Measurements from ENCODE around the gene NEUROG1.

Gene NEUROG1

DNA sequence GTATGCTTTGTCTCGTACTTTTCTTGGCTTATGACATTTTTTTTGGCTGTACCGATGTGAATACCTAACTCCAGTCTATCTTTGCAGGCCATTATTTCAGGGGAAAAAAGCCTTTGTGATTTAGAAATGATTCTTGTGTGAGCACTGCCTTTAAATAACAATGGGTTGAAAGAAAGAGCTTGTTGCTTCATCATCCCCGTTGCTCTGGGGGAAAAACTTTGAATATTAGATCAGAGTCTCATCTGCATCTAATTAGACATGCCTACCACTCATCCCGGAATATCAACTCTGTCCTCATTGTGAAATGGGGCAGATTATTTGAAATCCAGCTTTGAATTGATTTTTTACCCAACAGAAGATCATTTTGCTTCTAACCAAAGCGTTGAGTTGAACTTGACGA is 29.5 kb upstream of the NEUROG1 start:
- no peak for FAIRE-seq

DNA sequence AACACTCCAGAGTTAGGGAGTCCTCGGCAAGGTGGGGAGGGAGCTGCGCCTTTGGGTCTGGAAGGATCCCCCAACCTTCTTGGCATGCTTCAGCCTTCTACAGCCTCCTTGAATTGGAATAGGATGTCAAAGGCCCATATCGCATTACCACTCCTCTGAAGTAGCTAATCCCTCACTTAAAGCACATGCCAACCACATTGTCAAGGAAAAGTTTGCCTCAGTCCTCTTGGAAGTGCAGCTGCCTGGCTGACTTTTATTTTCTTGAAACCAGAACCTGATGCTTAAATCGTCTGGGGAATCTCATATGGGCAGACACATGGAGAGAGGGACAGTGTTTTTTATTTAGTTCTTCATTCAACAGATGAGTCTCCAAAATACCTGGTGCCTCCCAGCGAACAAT is 28.6 kb upstream of the NEUROG1 start:
- no peak for DNase-seq (ENCODE audit: insufficient read length, low spot score)
- FAIRE-seq, result no peak

More for the DNA sequence above, 29.5 kb upstream of the NEUROG1 start:
- no peak for DNase-seq (ENCODE audit: insufficient read length, low spot score)

DNA sequence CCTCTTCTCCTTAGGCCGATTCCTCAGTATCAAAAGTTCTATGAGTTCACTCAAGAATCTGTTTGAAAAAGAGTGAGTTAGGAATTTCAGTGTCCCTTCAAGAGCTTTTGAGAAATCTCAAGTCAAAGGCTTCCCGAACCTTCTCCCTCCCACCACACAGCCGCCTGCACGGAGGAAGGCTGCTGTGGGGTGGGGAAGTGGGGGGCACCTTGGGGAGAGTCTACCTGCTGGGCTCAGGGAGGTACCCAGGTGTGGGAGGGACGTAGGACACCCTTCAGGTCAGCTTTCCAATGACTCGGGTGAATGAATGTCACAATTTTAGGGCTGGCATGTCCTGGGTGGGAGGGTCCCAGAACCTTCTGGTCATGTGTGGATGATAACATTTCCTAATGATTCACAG is 25.5 kb upstream of the NEUROG1 start:
- FAIRE-seq (no peak), DNase-seq (ENCODE audit: insufficient read length, low spot score) (no peak)

DNA sequence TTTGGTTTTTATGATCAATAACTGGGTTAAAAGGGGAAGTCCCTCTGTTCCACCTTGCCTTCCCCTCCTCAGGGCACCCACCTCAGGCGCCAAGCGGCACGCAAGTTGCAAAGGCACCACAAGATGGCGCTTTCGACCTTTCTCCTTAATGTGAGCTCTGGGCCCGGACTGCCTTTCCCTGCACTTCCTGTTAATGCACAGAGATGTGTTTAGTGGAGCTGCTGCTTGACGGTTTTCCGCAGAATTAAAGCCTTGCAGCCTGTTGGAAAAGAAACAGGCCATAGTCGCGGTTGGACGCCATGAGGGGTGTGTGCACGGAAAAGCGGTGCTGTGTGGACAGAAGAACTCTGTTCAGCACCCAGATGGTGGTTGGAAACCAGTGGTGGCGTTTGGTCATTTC is 25.1 kb upstream of the NEUROG1 start:
- DNase-seq (ENCODE audit: insufficient read length, low spot score) (peak; percentile 85), FAIRE-seq (peak; percentile 55)

DNA sequence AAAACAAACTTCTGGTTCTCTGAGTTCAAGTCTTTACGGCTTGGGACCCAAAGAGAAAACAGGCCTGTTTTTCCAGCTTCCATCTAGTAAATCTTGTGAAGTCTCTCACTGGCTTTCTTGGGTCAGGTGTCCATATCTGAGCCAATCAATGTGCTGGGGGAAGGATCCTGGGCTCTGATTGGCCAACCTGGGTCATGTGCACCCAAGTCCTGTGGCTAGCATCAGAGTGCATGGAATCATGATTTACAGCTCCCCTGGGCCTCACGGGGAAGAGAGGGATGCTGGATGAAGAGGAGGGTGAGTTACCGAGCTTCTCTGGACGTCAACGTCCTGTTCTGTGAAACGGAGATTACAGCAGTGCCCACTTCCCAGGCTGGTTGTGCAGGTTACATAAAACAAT is 23.6 kb upstream of the NEUROG1 start:
- FAIRE-seq (no peak), DNase-seq (ENCODE audit: insufficient read length, low spot score) (no peak)

DNA sequence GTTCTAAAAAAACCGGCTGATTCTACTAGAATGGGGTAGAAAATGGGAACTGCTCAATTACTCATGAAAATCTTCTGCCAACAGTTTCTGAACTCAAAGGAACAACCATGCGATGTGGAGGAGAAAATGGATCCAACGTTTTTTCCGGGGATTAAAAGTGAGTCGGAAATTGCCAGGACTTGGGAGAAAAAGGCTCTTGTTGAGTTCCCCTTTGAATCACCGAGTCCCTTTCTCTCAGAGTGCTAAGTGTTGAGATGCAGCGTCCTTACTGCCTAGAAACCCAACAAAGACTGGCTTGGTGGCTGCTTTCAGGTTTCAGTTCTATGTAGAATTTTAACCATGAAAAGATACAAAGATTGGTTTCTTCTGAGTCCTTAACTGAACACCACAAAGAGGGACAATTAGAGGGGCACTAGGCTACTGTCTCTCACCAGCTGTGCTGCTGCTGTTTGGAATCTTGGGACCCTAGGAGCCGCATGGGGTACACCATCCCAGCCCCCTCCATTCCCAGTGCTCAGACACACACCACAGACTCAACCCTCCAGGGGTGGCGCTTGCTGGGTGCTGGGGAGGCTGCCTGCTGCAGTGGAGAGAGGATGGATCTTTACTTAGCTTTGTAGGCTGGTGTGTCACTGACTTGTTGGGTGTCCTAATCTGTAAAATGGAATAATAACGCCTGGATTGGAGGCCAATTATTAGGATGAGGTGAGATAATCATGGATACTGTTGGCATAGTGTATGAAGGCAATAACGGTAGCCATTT is 21.5 kb upstream of the NEUROG1 start:
- no peak for DNase-seq (ENCODE audit: insufficient read length, low spot score)
- FAIRE-seq, result no peak

DNA sequence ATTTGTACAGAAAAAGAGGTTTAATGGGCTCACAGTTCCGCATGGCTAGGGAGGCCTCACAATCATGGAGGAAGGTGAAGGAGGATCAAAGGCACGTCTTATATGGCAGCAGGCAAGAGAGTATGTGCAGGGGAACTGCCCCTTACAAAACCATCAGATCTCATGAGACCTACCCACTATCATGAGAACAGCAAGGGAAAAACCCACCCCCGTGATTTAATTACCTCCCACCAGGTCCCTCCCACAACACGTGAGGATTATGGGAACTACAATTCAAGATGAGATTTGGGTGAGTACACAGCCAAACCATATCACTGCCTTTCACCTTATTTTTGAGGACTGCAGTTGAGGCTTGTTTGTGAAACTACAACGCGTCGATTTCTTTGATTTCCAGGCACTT is 20.9 kb upstream of the NEUROG1 start:
- FAIRE-seq (no peak), DNase-seq (ENCODE audit: insufficient read length, low spot score) (no peak)

DNA sequence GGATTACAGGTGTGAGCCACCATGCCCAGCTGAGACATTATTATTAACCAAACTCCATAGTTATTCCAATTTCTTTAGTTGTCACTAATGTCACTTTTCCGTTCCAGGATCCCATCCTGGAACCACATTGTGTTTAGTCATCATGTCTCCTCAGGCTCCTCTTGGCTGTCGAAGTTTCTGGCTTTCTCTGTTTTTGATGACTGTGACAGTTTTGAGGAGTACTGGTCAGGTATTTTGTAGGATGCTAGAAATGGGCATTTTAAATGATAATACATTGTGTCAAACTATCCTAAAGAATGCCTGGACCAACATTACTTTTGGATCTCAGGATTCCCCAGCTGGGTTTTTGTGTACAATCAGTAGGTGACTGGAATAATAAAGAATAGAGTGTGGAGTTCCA is 19.8 kb upstream of the NEUROG1 start:
- FAIRE-seq (no peak), DNase-seq (ENCODE audit: insufficient read length, low spot score) (no peak)

DNA sequence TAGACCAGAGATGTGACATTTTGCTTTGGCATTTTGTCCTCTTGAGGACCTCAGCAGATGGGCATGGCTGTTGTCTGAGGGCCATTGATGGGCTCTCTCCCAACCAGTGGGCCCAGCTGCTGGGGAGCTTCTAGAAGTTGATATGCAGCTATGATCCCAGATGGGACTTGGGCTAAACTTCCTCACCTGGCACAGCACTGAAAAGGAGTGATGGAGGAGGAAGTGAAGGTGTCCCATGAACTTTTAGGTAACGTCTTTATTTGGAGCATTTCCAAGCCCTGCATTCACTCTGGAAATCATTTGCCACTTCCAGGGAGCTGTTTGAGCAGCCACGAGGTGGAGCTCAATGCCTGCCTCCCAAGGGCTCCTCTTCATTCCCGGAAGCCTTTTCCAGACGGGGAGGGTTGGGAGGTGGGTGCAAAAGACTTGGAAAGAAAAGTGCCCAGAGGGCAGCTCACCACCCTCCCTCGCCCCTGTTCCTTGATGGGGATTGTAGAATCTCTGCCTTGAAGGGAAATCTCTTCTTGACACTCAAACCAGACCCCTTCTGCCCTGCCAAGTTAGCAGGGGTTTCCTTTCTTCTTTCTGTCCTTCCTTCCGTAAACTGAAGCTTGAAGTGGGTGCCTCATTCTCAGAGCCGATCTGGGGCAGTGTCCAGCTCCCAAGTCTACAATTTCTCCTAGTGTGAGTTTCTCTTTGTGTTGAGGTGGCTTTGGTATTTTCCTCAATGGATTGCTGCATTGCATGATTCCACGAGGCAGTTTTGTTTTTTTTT is 18.1 kb upstream of the NEUROG1 start:
- no peak for FAIRE-seq
- peak; percentile 51 for DNase-seq (ENCODE audit: insufficient read length, low spot score)

DNA sequence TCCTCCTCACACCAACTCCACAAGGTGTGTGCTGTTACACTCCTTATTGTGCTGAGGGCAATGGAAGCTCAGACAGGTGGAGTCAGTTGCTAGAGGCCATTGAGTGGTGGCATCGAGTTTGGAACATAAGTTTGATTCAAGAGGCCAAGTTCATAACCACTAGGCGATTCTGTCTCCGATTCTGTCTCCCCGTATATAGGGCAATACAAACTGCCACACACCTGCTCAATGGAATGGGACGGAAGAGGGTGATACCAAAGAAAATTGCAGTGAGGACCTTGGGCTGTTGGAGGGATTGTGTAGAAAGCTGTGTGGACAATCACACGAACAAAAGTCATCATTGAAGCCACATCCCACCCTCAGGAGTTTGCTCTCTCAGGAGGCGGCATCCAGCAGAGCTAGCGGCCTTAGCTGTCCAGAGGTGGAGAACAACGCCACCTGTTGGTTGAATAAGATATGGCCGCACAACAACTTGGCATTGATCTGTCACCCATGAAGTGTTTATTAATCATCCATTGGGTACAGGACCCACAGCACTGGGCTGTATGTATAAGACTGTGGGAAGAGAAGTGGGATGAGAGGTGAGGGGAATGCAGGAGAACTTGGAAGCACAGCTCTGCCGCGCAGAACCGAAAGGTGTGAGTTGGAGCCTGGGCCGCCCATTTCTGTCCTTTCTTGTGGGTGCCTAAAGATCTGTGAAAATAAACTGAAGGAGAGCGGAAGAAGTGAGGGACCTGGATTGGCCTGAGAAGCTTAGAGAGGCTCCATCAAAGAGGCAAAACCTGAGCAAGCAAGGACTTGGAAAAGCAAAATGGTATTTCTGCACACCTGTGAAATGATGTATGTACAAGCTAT is 16.1 kb upstream of the NEUROG1 start:
- peak; percentile 77 for FAIRE-seq
- DNase-seq (ENCODE audit: insufficient read length, low spot score), result peak; percentile 73

DNA sequence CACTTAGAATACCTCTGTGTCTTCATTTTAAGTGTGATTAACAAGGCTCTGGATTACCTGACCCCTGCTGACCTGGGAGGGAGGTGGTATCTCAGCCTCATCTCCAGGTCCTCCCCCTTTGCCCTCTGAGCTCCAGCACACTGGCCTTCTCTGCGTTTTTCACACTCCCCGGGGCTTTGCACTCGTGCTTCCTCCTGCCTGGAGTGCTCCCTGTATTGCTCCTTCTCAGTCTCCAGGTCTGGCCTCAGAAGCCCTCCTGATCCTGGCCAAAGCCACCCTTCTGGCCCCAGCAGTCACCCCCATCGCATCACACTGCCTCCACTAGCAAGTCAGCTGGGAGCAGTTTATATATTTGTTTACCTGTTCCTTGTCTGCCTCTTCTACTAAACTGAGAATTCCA is 13.6 kb upstream of the NEUROG1 start:
- no peak for FAIRE-seq

DNA sequence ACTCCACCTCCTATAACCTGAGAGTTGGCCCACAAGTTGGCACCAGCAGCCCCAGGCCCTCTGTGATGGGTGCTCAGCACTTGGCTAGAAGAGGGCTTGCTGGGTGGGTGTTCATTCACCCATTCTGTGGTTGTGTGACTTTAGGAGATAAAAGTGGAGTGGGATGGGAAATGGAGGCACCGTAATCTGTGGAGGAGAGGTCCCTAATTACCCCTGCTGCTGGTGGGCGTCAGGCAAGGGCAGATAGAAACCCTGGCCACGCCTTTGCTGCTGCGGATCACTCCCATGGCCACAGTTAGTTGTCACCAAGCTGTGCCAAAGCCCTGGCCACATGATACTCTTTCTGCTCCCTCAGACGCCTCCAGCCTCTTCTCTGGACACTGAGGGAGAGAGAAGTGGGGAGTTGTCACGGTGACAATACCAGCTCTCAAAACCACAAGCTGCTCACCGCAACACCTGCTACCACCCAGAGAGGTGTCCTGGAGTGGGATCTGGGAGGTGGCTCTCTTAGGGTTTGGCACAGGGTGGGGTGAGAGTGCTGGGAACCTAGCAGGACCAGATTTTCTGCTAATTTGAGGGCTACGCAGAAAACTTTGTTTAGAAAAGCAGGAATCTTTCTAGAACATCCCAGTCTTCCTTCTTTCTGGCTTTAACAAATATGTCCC is 12.0 kb upstream of the NEUROG1 start:
- no peak for FAIRE-seq
- no peak for DNase-seq (ENCODE audit: insufficient read length, low spot score)

More for the DNA sequence above, 13.6 kb upstream of the NEUROG1 start:
- no peak for DNase-seq (ENCODE audit: insufficient read length, low spot score)

DNA sequence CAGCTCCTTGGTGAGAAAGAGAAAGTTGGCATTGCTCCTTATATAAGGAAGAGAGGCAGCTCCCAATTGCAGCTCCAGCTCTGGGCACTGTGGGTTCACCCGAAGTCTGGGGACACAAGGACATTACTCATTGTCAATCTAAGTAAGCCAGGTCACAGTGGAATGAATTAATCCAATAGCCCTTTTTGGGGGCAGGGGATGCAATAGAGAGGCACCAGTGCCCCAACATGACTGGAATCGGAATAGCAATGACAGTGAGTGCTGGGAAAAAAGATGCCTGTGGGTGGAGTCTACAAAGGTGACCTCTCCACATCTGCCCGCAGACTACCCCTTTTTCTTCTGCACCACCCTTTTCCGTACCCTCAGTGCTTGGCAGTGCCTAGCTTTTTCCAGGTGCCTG is 11.1 kb upstream of the NEUROG1 start:
- no peak for FAIRE-seq
- DNase-seq (ENCODE audit: insufficient read length, low spot score), result no peak

DNA sequence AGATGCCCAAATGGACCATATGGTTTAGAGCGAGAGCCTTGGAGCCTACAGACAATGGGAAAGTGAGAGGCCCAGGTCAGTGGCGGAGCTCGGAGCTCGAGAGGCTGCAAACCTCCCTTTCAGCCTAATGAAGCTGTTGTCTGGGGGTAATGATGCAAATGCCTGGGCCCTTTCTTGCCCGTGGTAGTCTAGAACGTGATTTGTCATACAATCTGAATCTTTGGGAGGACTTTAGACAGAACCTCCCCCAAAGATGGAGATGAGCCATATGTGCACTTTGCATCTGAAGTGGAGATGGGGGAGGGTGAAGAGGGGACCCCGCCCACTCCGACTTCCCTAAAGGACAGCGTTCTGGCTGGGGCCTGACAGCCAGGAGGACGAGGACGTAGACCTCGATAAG is 10.3 kb upstream of the NEUROG1 start:
- no peak for DNase-seq (ENCODE audit: insufficient read length, low spot score)

DNA sequence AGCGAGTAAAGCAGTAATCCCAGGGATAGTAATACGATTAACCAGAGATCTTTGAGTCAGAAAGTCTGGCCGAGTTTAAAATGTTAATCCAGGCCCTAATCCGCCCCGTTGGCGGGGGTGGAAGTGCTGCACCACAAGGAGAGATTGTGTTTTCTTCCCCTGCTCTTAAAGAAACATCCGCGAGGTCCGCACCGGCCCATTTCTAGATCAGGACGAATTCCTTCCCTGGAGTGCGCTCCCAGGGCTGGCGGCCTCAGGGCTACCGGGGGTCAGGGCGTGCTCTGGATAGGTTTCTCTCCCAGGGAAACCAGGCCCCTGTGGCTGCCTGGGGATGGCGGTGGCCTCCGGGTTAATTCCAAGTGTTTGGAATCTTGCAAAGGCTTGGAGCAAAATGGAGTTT is 9.3 kb upstream of the NEUROG1 start:
- DNase-seq (ENCODE audit: insufficient read length, low spot score) (no peak), FAIRE-seq (no peak)

More for the DNA sequence above, 10.3 kb upstream of the NEUROG1 start:
- no peak for FAIRE-seq

DNA sequence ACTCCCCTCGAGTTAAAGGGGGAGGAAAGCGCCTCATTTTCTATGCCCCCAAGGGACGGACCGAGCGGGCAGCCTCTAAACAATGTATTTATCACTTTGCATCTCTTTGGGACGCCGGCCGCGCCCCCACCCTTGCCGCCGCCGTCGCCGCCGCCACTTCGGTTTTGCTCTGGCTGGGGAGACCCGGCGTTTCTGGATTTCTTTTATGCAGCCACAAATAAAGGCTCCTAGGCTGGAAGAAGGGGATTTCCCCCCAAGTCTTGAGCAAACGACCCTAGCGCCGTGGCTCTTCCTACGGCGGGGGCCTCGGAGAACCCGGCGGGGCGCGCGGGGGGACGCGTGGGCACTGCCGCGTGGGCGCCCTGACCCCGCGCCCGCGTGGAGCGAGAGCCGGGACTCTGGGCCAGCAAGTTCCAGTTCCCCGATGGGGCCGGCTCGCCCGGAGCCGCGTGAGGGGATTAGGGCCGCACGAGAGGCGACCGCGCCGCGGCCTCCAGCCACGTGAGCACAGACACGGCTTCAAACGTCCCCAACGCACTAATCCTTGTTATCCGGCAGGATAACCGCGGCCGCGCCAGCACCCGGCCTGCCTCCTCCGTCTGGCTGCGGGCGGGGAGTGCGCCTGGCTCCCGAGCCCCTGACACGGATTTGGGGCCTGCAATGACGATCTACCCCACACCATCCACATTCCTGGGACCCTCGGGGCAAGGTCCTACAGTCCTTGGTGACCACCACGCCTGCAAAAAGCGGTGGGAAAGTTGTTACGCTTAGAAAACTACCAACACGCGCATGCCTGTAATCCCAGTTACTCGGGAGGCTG is 7.9 kb upstream of the NEUROG1 start:
- peak; percentile 67 for FAIRE-seq
- peak; percentile 30 for DNase-seq (ENCODE audit: insufficient read length, low spot score)

DNA sequence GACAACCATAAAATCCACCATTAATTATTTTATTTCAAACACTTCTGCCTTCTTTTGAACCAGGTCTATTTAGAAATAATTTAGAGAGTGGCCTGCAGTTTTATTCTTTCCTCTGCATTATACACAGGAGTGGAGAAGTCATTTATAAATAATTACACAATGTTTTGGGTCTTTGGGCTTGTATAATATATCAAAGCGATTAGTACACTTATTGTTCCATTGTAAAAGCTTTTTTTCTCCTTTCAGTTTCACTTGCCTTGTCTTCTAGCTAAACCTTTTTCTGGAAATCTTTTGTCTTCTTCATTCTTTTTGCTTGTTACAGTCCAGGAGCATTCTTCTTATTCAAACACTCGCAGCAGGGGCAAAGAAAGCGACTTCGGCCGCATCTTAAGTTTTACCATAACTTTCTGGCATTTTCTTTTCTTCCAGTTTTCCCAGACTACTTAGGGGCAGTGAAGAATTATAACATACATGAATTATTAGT is 7.3 kb upstream of the NEUROG1 start:
- DNase-seq (ENCODE audit: insufficient read length, low spot score), result no peak
- FAIRE-seq, result no peak

DNA sequence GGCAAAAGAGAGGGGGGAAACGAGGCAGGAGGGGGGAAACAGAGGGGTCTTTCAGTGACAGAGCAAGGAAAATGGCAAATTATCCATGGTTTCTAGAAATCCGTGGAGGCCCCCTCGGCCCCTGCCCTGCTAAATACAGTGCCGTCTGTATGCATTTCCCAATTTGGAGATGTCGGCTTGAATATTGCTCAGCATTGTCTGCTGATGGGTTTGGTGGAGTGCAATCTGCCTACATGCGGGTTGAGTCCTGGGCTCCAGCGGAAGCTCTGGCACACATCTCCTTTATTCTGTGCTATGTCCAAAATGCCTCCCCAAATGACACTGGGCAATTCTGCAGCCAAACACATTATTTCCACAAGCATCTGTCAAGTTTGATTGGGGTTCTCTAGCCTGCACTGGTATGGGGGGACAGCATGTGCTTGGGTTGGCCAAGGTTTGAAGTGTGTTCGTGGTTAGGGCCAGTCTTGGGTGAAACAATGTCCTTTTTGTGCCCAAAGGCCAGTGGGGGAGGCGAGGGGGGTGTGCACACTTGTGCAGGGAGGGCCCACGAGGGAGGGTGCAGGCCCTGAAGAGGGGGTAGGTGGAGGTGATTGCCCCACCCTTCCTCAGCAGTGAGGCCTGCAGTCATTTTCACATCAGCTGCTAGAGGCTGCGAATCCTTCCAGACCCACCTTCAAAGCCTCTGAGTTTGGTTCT is 6.2 kb upstream of the NEUROG1 start:
- DNase-seq (ENCODE audit: insufficient read length, low spot score), result no peak

DNA sequence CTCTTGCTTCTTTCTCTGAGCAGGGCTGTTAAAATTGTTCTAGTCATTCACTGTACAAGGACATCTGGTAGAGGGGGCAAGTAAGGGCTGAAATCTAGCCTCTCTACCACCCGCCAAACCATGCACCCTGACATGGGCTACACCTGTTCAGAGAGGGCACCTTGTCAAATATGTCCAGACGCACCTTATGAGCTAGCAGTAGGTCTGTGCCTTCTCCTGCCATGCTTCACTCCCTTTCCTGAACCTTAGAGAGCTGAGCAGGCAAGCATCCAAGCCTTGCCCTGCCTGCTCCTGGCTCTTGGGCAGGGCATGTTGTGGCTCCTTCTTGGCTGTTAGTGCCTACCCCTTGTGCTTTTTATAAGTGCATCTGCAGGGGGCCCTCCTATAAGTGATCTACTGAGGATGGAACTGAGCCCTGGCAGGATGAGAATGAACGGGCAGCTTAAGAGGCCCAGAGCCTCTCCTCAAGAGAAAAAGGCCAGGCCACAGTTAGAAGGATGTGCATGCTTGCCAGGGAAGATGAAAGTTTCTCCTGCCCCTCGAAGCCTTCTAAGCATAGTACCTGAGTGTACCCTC is 3.8 kb upstream of the NEUROG1 start:
- FAIRE-seq, result no peak

More for the DNA sequence above, 6.2 kb upstream of the NEUROG1 start:
- peak; percentile 13 for FAIRE-seq

More for the DNA sequence above, 3.8 kb upstream of the NEUROG1 start:
- no peak for DNase-seq (ENCODE audit: insufficient read length, low spot score)

Measured in HTR-8/SVneo (cell line).